Measurements from ENCODE around the gene FAM193B.
"Not testable (repeated sequence)": the region's sequence is repeated elsewhere in the genome, so short reads cannot be mapped to it uniquely, and the experiment has no call there.

Gene FAM193B

GRCh38 chr5:177486256-177486655 lies 68.1 kb downstream of the FAM193B start:
- peaks cover 0 to 64% (median 43%) of the 10 kb centered on the region in 4 donors for H3K4me1 ChIP-seq
- no peak for DNase-seq
- intact Hi-C loops (cut with DNase I; ENCODE audit: low total_unique reads): no loop called here
- peaks cover 72 to 98% (median 81%) of the 10 kb centered on the region in 3 donors for H3K36me3 ChIP-seq
- H3K9me3 ChIP-seq: no peaks in the 10 kb centered on the region
- TF ChIP-seq, protein P1, sequence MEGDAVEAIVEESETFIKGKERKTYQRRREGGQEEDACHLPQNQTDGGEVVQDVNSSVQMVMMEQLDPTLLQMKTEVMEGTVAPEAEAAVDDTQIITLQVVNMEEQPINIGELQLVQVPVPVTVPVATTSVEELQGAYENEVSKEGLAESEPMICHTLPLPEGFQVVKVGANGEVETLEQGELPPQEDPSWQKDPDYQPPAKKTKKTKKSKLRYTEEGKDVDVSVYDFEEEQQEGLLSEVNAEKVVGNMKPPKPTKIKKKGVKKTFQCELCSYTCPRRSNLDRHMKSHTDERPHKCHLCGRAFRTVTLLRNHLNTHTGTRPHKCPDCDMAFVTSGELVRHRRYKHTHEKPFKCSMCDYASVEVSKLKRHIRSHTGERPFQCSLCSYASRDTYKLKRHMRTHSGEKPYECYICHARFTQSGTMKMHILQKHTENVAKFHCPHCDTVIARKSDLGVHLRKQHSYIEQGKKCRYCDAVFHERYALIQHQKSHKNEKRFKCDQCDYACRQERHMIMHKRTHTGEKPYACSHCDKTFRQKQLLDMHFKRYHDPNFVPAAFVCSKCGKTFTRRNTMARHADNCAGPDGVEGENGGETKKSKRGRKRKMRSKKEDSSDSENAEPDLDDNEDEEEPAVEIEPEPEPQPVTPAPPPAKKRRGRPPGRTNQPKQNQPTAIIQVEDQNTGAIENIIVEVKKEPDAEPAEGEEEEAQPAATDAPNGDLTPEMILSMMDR (IDR thresholded peaks at IDR 0.05): no peak
- peak overlapping the region in 1 of 2 donors; percentile 100 for H3K27ac ChIP-seq
- H3K4me3 ChIP-seq: no peak overlapping the region
- no peaks in the 10 kb centered on the region for H3K27me3 ChIP-seq

- peak overlapping the region in 1 of 2 donors; percentile 100 for H3K27ac ChIP-seq
- H3K4me1 ChIP-seq: peaks cover 0 to 63% (median 41%) of the 10 kb centered on the region in 4 donors
- intact Hi-C loops (cut with DNase I; ENCODE audit: low total_unique reads); H3K9me3 ChIP-seq; H3K27me3 ChIP-seq; H3K4me3 ChIP-seq; DNase-seq: not testable (repeated sequence)
- H3K36me3 ChIP-seq: peaks cover 72 to 96% (median 82%) of the 10 kb centered on the region in 3 donors
Measured at GRCh38 chr5:177485753-177486152, 68.6 kb downstream of the FAM193B start.

GRCh38 chr5:177484902-177485549 lies 69.3 kb downstream of the FAM193B start:
- Histone ChIP-seq H3K4me1 (peaks cover 0 to 63% (median 41%) of the 10 kb centered on the region in 4 donors), H3K36me3 (peaks cover 69 to 89% (median 74%) of the 10 kb centered on the region in 3 donors), H3K27me3 (no peaks in the 10 kb centered on the region), H3K27ac (peak overlapping the region; percentile 67 to 100), H3K4me3 (no peak overlapping the region), H3K9me3 (no peaks in the 10 kb centered on the region)
- intact Hi-C loops (cut with DNase I; ENCODE audit: low total_unique reads): no loop called here
- TF ChIP-seq, protein P1 (IDR thresholded peaks at IDR 0.05): no peak
- DNase-seq: no peak

DNA sequence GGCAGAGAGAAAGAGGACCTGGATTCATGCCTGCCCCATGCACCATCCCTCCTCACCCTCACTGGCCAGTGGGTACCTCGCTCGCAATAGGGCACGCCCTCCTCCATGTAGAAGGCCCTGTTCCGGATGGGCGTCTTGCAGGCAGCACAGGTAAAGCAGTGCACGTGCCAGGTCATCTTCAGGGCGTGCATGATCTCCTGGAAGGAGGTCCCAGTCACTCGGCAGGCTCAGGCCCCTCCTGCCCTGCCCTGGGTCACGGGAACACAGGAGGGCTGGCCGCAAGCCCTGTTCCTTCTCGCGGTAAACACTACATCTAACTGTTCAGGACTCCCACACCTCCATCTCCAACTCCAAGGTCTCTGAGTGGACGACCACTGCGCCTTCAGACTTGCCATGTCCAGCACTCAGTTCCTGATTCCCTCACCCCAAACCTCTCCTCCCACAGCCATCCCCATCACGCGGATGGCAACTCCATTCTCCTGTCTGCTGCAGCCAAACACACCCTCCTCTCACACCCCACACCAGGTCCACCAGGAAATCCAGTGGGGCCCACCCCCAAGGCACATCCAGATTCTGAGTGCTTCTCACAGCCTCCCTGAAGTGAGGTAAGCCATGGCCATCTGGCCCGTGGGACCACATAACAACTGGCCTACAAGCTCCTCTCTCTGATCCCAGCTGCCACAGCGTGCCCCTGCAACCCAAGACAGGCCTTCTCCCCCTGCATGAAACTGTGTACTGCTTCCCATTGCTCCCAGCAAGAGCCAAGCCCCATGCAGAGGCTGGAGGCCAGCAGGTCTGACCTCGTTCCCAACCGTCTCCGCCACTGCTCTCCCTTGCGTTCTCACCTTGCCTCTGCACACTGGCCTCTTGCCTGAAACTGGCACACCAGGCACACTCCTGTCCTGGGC lies 70.1 kb downstream of the FAM193B start:
- no peaks in the 10 kb centered on the region for H3K27me3 ChIP-seq
- H3K36me3 ChIP-seq: peaks cover 62 to 81% (median 68%) of the 10 kb centered on the region in 3 donors
- intact Hi-C loops (cut with DNase I; ENCODE audit: low total_unique reads): no loop called here
- H3K4me3 ChIP-seq: no peak overlapping the region
- no peaks in the 10 kb centered on the region for H3K9me3 ChIP-seq
- H3K4me1 ChIP-seq: peaks cover 0 to 64% (median 42%) of the 10 kb centered on the region in 4 donors
- TF ChIP-seq, protein P1 (IDR thresholded peaks at IDR 0.05): no peak
- DNase-seq: no peak
- peak overlapping the region; percentile 67 to 100 for H3K27ac ChIP-seq

DNA sequence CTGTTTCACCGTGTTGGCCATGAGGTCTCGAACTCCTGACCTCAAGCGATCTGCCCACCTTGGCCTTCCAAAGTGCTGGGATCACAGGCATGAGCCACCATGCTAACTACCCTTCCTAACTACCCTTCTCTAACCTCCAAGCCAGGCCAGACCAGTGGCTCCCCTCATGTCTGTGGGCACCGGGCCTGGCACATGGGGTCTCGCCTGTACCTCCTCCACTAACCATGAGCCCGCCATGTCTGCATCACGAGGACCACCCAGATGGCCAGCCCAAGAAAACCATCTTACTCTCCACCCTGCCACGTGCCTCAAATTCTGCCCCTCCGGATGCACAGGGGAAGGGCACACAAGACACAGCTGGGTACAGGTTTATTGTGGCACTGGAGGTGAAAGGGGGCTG lies 71.3 kb downstream of the FAM193B start:
- Histone ChIP-seq H3K27me3 (no peaks in the 10 kb centered on the region), H3K9me3 (no peaks in the 10 kb centered on the region), H3K36me3 (peaks cover 51 to 69% (median 56%) of the 10 kb centered on the region in 3 donors), H3K27ac (peak overlapping the region; percentile 67 to 100), H3K4me1 (peaks cover 0 to 76% (median 51%) of the 10 kb centered on the region in 4 donors), H3K4me3 (no peak overlapping the region)
- intact Hi-C loops (cut with DNase I; ENCODE audit: low total_unique reads): no loop called here
- no peak for DNase-seq
- TF ChIP-seq, protein P1 (IDR thresholded peaks at IDR 0.05): no peak
